Activated gamma-delta T cell treated with Interleukin-2 at 50 U/mL for 16 hours (primary cell): Measurements from ENCODE around the gene LCN2.

Experiments
- DNase-seq: peaks from one replicate; pipeline ENCODE4 v3.0.0-alpha.2; 2020

LCN2 gene

GRCh38 chr9:128115187-128116103 lies 33.8 kb upstream of the LCN2 start:
- no peak for DNase-seq

- no peak for DNase-seq
These were observed 32.9 kb upstream of the LCN2 start for GRCh38 chr9:128116104-128117083.

GRCh38 chr9:128117613-128118471 lies 31.4 kb upstream of the LCN2 start:
- DNase-seq = peak; percentile 99

GRCh38 chr9:128118472-128118857 lies 30.8 kb upstream of the LCN2 start:
- no peak for DNase-seq

DNA sequence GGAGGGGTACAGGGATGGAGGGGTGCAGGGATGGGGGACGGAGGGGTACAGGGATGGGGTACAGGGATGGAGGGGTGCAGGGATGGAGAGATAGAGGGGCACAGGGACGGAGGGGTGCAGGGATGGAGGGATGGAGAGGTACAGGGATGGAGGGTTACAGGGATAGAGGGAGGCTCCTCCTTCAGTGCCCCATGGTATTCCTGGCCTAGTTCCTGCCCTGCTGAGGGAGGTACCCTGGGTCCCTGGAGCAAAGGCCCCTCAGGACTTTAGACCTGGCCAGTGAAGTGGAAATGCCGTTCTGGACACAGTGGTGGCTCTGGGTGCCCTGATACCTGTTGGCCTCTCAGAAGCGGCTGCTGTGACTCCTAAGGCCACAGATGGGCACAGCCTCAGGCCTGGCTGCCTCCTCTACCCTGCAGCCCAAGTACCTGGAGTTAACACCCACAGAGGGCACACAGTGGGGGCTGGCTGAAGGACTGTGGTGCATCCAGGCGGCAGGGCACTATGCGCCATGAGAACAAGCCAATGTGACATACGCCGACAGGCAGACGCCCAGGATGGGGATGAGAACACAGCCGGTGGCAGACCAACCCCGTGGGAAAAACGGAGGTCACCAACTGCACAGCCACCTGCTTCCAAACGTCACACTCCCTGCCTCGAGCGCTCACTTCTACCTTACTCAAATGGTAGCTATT lies 30.1 kb upstream of the LCN2 start:
- no peak for DNase-seq

GRCh38 chr9:128120061-128120740 lies 29.1 kb upstream of the LCN2 start:
- no peak for DNase-seq

DNA sequence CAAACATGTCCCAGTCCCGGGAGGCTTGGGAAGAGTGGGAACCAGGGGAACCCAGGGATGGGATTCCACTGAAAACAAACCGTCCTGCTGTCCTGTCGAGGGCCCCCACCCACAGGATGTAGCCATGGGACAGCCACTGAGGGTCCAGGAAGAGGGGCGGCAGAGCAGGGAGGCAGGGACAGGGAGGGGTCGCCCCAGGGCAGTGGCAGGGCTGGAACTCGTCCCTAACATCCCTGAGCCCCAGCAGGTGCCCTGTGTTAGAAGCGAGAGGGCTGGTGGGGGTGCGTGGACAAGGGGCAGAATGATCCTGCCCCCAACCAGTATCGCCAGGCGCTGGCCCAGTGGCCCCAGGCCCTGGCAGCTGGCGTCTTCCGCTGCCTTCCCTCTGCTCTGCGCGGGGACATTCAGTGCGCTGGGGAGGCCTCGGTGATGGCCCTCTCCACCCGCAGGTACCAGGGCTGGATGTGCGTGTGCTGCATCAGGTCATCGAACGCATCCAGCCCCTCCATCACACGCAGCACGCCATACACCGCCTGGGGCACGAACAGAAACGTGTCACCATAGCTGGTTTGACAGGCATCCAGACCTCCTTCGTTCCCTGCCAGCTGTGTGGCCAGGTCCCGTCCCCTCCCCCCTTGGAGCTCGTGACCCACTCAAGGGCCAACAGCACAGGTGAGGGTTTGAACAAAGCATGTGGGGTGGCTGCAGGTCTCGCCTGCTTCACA lies 28.4 kb upstream of the LCN2 start:
- DNase-seq = no peak

DNA sequence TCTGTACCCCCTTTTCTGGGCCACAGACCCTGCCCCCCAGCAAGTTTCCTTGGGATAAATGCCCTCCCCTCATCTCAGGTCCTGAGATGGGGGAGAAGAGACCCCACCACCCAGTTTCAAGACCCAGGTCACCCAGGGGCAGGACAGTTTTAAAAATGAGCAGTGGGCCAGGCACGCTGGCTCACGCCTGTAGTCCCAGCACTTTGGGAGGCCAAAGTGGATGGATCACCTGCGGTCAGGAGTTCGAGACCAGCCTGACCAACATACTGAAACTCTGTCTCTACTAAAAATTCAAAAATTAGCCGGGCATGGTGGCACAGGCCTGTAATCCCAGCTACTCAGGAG lies 27.8 kb upstream of the LCN2 start:
- DNase-seq = no peak

- DNase-seq = no peak
These were observed 27.1 kb upstream of the LCN2 start for GRCh38 chr9:128121924-128122808.

- no peak for DNase-seq
These were observed 26.5 kb upstream of the LCN2 start for GRCh38 chr9:128122809-128123175.

- no peak for DNase-seq
These were observed 25.7 kb upstream of the LCN2 start for GRCh38 chr9:128123451-128124080.

GRCh38 chr9:128124451-128124850 lies 24.8 kb upstream of the LCN2 start:
- DNase-seq = no peak

- peak; percentile 27 for DNase-seq
These were observed 24.2 kb upstream of the LCN2 start for GRCh38 chr9:128124873-128125579.

- no peak for DNase-seq
These were observed 23.5 kb upstream of the LCN2 start for GRCh38 chr9:128125580-128126354.

DNA sequence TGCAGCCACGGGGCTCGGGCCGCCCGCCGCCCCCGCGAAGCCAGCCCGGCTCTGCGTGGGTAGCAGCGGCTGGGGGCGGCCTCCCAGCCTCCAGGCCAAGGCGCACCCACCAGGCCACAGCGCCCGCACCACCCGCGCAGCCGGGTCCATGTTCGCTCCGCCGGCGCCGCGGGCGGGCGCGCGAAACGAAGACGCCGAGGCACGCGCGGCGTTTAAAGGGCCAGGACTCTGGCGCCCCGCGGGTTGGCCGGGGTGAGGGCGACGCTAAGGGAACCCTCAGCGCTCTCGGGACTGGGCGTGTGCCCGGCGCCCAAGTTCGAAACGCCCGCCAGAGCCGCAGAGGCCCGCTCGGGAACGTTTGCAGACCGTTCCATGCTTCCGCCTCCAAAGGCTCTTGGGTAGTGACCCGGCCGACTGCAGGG lies 21.7 kb upstream of the LCN2 start, which contains the start of gene PTGES2:
TSS of gene PTGES2 (minus strand) at position 162 of the 422 bp plus-strand sequence. CDS start at position 150, 12 bp downstream.
- DNase-seq = peak; percentile 74

- DNase-seq = peak; percentile 81
These were observed 21.0 kb upstream of the LCN2 start for GRCh38 chr9:128127990-128128835.
